GM21360 (cell line): ENCODE data around the gene RPA3.
"Not testable (repeated sequence)": the region's sequence is repeated elsewhere in the genome, so short reads cannot be mapped to it uniquely, and the experiment has no call there.

Experiments
- ATAC-seq: cut with Tn5 transposase; IDR thresholded peaks from one replicate; pipeline ENCODE4 v1.9.1; 2021; ENCODE audit warnings: mild to moderate bottlenecking, moderate library complexity; ENCODE audit not compliant: unreplicated experiment

Gene RPA3

DNA sequence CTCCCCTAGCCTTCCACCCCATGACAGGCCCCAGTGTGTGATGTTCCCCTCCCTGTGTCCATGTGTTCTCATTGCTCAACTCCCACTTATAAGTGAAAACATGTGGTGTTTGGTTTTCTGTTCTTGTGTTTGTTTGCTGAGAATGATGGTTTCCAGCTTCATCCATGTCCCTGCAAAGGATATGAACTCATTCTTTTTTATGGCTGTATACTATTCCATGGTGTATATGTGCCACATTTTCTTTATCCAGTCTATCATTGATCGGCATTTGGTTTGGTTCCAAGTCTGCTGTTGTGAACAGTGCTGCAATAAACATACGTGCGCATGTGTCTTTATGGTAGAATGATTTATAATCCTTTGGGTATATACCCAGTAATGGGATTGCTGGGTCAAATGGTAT, 61.9 kb downstream of the RPA3 start:
- ATAC-seq: not testable (repeated sequence)

DNA sequence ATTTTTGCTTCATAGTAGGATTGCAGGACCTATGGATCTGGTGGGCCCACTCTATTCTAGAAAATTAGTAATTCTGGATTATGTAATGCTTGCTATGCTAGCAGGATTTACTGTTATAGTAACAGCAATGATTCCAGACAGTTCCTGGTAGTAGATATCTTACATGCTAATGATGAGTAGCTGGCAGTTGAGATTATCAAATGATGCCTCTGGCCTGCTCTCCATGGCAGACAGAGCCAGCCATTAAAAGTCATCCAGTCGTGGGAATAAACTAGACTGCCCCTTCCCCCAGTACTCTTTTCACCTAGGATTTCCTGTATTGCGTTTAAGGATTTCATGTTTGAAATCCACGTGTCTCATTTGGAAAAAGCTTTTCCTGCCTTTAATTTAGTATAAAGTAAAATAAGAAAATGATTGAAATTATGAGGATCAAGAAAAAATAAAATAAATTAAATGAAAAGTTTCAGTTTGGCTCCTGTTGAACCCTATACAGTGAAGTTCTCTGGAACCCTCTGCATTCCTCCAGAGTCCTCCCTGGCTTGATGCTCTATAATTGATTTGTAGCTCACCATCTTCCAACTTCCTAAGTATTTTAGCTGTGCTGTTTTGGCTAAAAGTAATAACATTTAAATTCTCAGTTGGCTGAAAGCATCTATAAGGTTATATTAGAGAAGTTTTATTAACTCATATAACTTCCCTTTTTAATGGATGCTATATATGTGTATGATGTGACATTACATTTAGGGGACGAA, 63.3 kb downstream of the RPA3 start:
- no peak for ATAC-seq

DNA sequence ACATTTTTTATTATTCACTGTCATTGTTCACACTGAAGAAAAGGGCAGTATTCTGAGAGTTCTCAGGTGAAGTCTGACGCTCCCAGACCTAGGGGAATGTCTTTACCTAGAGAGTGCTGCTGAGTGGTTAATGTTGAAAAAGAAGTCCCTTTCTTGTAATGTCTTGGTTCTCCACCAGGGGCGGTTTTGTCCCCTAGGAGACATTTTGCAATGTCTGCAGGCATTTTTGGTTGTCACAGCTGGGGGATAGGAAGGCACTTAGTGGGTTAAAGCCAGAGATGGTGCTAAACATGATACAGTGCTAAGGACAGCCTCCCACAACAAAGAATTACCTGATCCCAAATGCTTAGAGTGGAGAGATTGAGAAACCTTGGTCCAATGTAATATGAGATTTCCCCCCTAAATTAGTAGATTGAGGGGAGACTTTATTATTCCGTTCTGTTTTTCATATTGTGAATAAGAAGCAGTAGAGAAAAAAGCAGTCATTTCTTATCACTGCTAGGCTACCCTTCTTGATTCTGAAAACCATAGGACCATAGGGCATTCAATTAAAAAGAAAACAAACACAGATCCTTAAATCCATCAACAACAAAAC, 64.7 kb downstream of the RPA3 start:
- ATAC-seq: no peak

DNA sequence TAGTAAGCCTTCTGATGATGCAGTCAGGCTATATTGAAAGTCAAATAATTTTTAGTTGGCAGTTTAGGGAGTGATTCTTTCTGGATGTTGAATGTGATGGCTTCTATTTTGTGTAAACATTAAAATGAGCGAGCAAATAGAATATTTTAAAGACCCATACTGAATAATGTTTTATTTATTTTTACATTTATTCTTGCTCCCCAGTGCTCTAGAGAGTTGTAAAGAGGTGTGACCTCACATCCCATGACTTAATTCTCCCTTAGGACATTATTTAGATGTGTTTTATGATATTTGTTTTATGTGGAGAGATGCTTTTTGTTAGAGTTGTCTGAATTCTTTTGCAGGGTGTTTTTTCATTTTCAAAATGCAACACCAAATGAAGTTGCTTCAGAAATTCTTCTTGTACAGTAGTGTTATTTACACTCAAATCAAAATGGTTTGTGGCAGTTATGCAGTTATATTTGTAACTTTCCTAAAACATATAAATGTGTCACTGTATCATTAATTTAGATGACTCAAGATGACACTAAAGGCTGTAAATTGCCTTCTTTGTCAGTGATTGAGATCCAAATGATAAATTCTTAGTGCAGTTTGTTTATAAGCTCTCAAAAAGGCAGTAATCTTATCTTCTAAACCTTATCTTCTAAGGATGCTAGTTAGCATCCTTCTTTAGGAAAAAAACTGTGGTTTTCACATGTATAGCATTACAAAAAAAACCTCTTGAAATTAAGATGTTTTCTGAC, 65.4 kb downstream of the RPA3 start:
- no peak for ATAC-seq

DNA sequence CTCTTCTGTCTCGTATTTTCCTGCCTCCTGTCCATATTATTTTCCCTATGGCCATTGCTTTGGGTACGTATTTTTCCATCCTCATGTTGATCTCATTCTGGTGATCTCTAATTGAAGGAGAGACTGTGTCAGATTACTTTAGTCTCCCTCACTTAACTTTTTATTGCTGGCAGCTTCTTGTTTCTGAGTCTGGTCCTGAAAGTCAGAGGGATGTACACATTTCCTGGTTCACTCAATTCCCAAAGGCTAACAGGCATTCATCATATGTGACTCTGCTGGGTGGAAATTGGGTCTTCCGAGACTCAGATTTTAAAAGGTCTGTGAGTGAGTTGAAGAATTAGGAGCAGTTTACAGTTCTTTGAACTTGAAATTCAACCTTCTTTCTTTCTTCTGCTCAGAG, 66.9 kb downstream of the RPA3 start:
- ATAC-seq: no peak

DNA sequence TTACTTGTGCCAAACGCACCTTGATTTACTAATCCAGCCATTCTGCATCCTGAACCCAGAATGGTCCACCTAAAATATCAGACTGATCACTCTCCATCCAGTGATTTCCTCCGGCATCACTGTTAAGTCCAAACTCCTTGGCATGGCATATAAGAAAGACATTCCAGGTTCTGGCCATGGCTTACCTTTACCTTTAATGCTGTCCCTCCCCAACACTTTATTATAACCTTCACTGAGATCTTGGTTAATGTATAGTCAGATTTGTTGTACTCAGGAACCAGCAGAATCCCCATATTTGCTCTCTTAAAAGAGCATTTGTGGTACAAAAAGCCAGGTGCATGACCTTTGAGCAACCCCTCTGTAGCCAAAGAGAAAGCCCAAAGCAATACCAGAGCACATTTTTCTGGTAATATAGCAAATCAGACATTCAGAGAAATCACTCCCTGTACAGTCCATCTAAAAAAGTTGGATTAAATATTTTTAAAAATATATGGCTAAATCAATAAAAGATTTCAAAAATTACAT, 67.7 kb downstream of the RPA3 start:
- no peak for ATAC-seq

DNA sequence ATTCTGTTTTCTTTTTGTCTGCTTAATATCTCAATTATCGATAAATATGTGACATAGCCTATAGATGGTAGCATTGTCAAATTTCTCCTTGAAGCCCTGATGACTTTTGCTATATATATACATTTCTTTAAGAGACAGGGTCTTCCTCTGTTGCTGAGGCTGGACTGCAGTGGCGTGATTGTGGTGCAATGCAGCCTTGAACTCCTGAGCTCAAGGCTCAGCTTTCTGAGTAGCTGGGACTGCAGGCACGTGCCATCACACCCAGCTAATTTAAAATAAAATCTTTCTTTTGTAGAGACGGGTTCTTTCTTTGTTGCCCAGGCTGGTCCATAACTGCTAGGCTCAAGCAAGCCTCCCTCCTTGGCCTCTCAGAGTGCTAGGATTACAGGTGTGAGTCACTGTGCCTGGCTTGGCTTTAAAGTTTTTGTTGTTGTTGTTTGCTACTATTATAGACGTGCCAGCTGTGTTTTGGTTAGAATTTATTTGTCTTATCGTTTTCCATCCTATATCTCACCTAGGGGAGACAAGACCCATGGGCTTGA, 70.8 kb downstream of the RPA3 start:
- ATAC-seq: no peak

DNA sequence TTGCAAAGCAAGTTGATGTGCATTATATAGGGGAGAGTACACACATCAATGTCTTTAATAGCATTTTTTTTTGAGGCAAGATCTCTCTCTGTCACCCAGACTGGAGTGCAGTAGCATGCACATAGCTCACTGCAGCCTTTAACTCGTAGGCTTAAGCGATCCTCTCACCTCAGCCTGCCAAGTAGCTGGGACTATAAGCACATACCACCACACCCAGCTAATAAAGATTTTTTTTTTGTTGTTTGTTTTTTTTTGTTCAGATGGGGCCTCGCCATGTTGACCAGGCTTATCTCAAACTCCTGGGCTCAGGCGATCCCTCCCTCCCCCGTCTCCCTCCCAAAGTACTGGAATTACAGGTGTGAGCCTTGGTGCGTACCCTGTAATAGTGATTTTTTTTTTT, 76.3 kb downstream of the RPA3 start:
- no peak for ATAC-seq

DNA sequence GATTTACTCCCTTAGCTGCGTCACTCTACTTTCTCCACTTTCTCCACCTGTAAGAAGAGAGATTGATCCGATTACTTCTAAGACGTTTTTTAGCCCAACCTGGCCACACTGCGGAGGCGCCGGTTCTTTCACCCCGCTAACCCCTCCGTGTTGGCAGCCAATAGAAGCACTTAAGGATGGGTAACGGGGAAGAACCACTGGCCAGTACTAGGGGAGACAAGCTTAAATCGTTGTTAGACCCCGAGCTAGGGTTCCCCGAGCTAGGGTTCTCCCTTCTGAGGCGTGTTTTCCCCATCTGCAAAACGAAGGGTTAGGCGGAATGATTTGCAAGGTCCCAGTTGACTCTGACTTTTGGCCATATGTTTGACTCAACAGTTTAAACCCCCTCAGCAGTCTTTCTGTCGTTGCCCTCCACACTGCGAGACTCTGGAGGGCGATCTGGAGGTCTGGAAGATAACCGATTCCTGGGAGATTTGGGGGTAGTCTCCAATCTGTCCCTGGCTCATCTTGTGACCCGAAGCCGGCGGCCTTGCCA, 77.2 kb downstream of the RPA3 start:
- ATAC-seq: peak; percentile 13

DNA sequence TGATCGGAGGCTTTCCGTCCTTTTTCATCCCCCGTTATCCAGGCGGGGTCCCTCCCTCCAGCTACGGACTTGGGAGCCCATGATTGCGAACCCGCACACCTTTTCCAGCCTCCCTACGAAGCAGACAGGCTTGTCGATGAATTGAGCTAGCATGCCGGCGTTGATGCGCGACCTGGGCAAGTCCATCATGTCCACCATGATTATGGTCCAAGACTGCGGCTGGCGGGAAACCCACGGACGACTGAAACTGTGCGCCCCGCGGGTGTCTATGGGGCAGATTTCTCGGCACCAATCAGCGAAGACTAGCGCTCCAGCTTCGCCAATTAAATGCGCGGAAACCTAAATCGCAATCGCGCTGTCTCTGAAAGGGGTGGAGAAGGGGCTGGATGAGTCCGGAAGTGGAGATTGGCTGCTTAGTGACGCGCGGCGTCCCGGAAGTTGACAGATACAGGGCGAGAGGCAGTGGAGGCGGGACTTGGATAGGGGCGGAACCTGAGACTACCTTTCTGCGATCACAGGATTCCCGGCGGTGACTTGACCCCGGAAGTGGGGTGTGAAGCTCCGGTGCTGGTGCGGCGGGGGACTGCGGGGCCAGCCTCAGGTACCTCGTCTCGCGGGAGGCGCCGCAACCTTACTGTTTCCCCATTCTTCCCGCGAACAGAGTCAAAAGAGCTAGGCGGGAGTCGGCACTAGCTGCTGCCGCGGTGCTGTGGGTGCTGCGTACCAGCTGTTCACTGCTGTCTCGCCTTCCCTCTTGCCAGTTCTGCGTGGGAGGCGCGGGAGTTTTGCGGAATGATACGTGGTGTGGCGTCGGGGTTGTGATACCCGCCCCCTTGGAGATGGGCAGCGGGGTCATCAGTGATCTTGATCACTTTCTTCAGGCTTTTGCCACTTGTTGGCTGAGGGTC, 77.9 kb downstream of the RPA3 start, which contains the start of gene UMAD1:
Gene UMAD1, plus strand, starts transcription at position 532 of the 908 bp plus-strand sequence. CDS start 32,620 bp downstream, outside the sequence.
- ATAC-seq: peak; percentile 97

DNA sequence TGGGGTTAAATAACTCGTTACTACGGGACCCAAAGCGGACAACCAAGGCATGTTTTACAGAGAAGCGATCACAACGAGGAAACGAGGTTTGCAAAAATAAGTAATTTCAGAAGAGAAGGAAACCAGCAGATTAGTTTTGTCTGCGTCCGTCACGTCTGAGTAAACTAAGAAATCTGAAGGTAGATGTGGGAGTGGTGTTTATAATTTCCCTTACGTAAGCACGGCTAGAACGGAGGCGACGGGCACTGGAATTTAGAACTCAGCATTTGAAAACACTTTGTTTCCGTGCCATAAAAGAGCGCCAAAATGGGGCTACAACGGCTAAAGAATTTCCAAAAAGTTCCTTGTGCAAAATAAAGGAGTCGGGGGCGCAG, 78.6 kb downstream of the RPA3 start:
- no peak for ATAC-seq

DNA sequence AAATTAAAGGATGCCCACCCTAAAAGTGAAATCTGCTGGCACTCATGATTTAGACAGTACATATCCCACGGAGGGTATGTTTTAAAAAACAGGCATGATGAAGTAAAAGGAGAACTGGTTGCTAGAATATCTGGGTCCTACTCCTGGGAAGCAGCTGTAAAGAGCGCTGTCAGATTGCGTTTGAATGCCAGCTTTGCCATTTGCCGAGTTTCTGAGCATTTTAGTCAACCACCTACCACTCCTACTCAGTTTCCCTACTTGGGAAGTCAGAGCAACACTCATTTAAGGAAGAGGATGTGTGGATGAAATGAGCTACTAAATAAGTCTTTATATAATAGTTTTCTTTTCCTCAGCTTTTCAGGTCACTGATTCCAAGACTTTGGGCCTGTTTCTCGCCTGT, 79.0 kb downstream of the RPA3 start:
- no peak for ATAC-seq

DNA sequence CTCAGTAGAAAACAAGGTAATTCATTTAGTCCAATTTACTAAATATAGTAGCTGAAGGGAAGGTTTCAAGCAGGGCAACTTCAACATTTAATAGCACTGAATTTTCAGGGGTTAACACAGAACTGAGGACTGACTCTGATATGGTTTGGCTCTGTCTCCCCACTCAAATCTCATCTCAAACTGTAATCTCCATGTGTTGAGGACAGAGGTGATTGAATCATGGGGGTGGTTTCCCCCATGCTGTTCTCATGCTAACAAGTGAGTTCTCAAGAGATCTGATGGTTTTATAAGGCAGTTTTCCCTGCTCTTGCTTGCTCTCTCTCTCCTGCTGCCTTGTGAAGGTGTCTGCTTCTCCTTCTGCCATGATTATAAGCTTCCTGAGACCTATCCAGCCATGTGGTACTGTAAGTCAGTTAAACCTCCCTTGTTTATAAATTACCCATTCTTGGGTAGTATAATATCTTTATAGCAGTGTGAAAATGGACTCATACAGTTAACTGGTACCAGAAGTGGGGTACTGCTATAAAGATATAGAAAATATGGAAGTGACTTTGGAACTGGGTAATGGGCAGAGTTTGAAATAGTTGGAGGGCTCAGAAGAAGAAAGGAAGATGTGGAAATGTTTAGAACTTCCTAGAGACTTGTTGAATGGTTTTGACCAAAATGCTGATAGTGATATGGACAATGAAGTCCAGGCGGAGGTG, 87.6 kb downstream of the RPA3 start:
- ATAC-seq: no peak

DNA sequence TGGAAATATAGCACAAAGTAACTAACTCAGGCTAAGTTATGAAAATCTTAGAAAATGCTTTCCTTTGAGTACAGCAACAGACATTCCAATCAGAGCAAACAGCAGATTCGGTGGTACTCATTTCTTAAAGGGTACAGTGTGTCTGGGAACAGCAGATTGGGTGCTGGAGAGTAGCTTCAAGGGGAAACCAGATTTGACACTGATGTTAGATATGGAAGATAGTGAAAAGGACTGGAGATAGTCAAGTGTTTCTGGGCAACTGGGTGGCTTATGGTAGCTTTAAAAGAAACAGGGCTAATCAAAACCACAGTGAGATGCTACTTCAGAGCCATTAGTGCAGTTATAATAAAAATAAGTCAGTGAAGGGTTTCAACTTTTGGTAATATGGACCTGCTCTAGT, 89.9 kb downstream of the RPA3 start:
- ATAC-seq: no peak

DNA sequence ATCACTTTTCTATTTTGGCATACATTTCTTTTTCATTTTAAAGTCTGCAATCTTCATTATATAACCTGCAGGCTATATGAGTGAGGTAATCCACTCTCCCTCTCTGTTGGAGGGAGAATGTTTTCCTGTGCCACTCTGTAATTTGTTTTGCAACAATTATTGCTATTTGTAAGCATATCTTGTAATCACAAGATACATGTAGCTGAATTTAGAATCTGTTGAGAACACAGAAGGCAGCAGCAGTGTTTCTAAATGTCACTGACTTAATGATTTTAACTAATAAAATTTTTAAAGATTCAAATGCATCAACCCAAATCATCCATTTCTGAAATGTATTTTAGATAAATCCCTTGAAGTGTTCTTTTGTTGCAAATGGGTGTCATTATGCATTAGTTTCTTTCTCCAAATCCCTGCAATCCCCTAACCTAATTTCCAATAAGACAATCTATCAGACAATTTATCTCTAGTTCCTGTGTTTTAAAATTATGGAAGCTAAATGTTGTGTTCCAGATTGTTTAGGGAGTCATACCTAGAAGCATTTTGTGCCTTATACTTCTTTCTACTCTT, 97.7 kb downstream of the RPA3 start:
- no peak for ATAC-seq

DNA sequence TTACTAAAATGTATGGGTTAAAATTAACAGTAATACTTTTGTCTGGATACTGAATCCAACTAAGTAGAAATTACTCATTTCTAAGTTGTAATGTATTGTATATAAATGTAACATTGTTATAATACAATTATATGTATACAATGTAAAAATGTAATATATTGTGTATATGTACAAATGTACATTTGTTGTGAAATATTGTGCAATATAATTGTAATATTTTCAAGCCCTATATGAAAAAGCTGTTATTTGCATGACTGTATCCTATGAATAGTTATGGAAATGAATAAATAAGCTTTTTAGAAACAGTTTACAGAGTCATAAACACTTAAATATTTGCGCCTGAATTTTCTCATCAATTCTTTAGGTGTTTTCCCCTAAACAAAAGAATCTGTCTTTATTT, 98.2 kb downstream of the RPA3 start:
- ATAC-seq: no peak

DNA sequence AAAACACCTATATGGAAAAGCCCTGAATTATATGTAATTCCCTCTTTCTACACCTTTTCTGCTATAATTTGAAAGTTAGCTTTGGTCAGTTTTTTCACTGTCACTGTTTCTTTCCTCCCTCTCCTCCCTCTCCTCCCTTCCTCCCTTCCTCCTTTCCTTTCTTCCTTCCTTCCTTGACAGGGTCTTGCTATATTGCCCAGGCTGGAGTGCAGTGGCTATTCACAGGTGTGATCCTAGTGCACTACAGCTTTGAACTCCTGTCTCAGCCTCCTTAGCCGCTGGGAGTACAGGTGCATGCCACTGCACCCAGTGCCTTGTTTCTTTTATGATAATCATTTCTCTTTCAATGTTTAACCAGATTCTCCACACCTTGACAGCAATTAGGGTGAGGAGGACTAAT, 100.0 kb downstream of the RPA3 start:
- no peak for ATAC-seq

DNA sequence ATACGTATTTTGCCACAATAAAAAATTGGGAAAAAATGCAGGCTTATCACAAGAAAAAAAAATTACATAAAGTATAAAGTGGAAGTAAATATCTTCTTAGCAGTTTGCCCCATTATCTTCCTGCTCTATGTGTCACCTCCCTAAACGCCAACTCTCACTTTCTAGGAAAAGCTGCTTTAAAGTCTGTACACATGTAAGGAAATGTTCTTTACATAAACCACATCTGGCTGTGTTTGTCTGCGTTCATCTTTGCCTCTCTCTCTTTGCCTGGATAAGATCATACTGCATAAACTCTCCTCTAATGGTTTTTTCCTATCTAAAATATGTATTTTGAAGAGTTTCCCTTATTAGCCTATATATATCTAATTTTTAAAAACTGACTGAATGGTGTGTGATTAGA, 100.9 kb downstream of the RPA3 start:
- ATAC-seq: no peak

DNA sequence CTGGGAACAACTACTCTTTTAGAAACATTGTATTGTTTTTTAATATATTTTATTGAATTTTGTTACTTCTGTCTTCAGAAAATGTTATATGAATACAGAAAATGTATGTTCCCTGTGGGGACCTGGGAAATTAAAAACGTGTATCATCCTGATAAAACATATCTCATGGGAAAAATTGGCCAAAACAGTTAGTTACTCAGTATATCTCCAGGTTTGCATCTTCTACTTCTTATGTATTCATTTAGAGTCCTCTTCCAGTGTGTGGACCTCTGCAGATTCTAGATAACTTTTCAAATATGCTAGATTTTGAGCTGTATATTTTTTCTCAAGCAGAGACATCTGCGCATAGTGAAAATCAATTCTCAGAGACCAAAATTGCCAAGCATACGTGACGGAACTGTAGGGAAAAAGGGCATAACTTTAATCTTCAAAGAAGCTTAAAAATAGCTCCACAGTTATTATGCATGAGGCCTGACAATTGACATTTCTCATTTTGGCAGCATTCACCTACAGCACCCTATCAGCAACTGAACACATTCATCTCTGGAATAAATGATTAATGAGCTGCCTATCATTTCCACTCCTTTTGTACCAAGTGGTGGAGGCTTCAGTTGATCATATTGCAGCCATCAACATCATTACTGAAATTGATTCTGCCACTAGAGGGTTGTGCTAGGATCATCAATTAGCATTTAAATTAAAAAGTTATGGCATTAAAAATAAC, 104.2 kb downstream of the RPA3 start:
- no peak for ATAC-seq
